ENCODE results near the gene NDUFS7.

Gene NDUFS7

DNA sequence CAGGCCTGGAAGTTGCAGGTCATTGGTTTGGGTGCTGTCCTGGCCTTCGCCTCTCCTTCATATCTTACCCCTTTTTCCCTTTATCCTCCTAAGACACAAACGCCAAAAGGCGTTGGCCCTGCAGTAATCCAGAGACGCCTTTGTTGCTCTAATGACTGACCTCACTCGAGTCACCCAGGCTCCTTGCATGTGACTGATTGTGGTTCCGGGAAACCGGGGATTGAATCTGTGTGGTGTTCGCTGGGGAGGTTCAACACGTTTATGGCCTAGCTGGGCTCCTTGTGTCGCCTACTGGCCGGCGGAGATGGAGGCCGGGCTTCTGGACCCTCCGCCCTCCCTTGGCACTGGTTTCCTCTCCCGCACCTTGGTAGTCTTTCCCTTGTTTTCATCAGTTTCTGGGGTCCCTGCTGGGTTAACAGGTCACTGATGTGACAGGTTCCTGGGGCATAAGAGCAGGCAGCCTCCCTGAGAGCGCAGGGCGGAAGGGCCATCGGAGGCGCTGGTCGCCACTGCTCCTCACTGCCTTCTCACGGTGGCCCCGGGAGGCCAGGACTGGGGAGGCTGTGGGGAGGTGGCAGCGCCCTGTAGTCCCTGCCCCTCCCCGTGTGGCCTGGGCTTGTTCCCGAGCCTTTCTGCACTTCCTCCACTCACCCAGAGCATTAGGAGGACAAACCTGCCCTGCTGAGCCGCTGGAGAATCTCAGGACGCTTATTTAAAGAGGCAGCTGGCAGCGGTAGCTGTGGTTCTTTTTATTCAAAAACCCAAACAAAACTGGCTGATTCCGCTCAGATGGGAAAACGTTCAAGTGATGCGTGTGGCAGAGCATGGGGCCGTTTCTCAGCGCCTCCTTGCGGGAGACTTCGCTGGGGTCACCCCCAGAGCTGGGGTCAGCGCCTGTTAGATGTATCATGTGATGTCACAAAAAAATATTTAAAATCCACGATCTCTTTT, 18.1 kb upstream of the NDUFS7 start:
- DNase-seq (ENCODE audit: low read depth): no peak

DNA sequence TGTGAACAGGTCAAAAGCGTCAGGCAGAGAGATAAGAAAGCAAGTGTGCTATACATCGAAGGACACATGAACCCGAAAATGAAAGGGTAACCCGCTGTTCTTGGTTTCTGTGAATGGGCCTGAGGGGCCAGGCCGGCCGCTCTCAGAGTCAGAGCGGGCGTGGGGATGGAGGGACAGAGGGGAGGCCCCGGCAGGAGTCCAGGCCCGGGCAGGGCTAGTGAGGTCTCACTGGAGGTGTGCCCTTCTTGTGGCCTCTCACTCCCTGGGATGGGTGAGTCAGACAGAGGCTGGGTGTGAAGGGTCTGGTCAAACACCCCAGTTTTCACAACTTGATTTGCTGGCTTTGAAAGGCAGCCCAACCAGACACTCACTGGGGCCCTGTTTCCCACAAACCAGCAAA, 17.4 kb upstream of the NDUFS7 start:
- DNase-seq (ENCODE audit: low read depth): no peak

DNA sequence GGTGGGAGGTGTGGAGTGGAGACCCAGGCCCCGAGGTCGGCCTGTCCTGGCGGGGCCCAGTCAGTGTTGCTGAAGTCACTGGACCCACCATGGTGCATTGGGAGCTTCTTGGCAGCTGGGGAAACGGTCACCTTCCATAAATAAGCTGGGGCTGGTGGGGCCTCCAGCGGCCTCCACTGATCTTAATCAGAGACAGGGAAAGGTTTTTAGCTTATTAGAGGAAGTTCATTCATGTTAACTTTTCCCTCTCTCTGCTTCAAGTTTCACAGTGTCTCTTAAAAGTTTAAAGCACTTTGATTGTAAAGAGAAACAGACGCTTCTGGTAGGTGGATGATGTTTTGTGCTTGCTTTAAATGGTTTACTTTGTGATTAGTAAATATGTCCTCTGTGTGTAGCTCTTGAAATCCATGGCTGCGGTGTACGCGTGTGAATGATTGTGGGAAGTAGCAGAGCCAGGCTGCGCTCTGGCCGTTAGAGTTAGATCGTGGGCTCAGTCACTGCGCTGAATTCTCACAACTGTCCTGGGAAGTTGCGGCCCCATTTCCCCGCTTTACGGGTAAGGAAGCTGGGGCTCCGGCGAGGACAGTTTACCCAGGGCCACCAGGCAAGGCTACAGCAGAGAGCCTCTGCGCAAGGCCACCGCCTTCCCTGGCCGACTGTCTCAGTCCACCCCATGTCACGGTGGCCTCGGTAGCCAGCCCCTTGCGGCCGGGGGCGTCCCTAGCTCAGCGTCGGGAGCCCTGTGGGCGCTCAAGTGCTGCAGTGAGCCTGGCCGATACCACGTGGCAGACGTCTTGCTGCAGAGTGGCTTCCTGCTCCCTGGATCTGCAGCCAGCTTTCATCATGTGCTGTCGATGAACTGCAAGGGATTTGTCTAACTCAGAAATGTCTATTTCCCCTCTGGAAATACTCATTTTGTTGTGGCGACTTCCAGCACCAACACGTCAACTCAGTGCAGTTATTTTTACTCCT, 16.5 kb upstream of the NDUFS7 start:
- no peak for DNase-seq (ENCODE audit: low read depth)

DNA sequence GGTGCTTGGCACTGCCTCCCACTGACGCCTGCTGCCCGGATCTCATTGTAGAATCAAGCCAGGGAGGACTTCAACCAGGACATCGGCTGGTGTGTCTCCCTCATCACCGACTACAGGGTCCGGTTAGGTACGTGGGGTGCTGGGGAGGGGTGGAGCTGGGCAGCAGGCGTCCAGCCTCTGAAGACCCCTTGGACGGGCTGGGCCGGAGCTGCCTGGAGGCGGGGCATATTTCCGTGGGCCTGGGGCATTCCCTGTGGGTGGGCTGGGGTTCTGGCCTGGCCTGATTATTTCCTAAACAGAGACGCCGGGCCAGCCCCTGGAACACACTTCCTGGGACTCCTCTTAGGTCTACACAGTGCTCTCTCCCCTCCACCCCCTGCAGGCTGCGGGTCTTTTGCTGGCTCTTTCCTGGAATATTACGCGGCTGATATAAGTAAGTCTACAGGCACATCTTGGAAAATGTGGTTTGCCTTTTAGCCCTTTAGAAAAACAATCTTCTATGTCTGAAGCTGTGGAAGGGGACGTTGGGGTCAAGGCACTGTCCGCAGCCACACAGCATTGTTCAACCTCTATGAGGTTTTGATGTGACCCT, 14.4 kb upstream of the NDUFS7 start:
- DNase-seq (ENCODE audit: low read depth): no peak

DNA sequence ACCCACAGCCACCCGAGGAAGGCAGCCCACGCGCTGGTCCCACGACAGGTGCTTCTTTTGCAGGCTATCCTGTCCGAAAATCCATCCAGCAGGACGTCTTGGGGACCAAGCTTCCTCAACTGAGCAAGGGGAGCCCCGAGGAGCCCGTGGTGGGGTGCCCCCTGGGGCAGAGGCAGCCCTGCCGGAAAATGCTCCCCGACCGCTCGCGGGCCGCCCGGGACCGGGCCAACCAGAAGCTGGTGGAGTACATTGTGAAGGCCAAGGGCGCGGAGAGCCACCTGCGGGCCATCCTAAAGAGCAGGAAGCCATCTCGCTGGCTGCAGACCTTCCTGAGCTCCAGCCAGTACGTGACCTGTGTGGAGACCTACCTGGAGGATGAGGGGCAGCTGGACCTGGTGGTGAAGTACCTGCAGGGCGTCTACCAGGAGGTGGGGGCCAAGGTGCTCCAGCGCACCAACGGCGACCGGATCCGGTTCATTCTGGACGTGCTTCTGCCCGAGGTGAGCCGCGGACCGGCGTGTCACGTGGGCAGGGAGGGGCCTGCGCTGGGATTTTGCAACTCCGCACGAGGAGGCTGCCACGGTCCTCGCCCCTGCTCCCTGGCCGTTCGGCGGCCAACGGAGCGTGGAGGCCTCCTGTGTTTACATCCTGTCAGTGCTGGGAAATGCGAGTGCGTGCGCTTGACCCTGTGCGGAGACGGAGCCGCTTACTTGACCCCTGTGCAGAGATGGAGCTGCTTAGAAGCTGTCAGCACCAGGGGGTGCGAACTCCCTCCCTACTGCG, 12.9 kb upstream of the NDUFS7 start:
- no peak for DNase-seq (ENCODE audit: low read depth)

DNA sequence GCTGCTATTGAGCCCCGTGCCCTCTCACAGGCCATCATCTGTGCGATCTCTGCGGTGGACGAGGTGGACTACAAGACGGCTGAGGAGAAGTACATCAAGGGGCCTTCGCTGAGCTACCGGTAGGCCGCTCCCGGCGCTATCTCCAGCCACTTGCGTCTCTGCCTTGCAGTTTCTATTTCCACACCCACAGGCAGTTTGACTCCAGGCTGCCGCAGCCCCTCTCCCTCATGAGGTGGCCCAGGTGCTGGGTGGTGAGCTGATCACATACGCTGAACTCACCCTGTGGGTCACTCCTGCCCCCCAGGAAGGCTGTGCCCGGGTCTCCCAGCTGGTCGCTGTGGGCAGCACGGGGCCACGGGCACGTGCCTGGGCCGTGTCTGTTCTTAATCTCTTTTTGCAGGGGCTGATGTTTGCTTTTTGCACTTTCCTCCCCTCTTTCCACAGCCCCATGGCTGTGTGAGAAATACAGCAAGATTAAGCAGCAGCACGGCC, 10.6 kb upstream of the NDUFS7 start:
- DNase-seq (ENCODE audit: low read depth): no peak

DNA sequence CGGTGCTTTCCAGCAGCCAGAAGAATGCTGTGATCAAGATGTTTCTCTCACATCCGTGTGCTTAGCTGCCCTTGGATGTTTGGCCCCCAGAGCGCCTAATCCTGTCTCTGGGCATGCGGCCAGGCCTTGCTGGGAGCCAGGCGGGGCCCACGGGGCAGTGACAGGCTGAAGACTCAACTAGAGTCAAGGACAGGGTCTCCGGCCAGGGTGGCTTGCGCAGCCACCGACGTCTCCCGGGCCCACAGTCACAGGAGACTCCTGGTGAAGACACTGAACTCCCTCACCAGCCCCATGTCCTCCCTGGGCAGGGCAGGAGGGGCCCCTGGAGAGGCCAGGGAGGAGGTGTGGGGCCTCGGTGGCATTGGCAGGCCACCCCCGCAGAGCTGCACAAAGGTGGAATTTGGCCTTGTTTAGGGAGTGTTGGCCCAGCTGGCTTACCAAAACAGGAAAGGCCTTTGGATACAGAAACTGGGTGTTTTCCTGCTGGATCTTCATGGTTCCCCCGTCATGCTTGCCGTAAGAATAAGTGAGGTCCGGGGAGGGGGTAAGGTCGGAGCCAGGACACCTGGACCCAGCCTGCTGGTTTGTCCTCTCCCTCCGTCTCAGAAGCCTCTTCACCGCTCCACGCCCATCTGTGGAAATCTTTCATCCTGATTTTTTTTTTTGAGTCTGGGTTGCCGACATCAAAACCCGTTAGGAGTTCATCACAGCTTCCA, 10.0 kb upstream of the NDUFS7 start:
- no peak for DNase-seq (ENCODE audit: low read depth)

DNA sequence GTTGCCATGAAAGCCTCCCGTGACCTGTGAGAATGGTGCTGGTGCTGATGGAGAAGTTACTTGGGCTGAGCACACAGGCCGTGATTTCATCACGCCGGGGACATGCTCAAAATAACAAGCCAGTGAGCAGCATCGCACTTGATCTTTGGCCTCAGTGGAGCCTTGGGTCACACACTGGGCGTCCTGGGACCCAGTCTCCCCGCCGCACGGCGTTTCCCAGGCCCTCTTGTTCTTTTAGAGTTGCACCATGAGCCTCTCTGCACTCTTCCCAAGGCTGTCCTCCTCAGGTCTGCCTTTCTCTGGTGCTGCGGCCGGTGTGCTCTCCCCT, 9.5 kb upstream of the NDUFS7 start:
- no peak for DNase-seq (ENCODE audit: low read depth)

DNA sequence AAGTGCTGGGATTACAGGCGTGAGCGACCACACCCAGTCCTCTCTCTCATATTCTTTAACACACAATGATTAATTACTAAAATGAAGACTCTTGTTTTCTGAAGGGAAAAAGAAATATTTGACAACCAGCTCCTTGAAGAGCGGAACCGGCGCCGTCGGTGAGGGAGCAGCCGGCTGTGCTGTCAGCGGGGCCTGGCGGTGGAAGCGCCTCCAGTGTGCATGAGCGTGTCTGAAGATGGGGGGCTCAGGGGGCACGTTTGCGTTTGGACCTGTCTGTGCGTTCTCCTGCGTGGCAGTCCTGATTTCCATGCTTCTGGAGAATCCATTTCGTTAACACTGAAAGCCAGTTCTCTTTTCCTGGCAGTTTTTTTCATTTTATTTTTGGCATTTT, 7.3 kb upstream of the NDUFS7 start:
- DNase-seq (ENCODE audit: low read depth): no peak

DNA sequence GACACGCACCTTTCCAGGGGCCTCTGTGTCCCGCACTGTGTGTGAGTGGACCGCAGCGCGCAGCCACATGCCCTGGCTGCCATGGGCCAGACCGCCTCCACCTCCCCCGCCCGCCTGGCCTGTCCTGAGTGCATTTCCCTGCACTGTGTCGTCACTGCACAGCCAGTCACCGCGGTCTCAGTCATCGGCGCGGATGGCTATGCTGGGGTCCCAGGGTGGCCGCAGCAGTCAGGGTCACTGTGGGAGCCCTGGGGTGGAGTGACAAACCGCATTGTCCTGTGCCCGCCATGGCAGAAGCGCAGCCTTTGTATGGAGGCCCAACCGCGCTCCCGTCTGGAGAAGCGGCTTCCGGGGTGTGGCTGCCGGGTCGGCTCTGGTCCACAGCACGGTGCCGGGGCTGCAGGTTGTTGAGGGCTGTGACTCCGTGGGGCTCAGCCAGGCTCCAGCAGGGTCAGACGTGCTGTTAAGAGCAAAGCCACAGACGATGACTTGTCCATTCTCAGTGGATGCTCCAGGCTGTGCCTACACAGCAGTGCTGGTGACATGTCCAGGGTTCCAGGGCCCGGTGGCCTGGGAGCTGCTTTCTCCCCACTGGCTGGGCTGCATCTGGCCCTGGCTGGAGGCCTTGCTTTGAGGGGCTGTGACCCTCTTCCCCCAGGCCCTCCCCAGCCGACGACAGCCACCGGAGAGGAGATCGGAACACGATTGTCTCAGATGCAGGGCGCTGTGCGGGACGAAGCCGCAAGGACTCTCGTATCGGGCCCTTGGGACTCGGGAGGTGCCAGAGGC, 6.3 kb upstream of the NDUFS7 start:
- no peak for DNase-seq (ENCODE audit: low read depth)

DNA sequence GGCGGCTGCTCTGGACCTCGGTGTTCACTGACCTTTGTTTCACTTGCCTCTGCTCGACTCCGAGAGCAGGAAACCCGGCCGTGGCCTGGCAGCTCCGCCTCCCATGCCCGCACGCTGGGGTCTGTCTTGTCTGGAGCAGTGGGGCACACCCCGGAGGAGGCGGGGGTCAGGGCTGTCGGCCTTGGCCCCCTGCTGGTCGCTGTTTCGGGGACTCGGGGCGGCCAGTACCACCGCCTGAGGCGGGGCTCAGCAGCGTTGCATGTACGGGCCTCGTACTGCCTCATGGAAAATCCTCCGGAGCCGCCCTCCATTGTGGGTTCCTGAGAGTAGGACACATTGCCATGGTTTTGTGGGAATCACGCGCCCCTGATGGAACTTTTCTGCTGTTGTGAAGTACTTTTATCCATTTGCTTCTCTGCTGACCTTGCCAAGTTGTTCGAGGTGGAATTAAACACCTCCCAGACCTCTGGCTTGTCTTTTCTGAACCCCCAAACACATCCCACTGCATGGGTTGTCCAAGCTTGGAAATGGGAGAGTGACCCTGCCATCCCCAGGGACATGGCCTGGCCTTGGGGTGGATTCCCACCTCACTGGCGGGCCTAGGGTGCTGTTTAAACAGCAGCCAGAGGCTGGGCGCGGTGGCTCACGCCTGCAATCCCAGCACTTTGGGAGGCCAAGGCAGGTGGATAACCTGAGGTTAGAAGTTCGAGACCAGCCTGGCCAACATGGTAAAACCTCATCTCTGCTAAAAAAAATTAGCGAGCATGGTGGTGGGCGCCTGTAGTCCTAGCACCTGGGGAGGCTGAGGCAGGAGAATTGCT, 5.5 kb upstream of the NDUFS7 start:
- no peak for DNase-seq (ENCODE audit: low read depth)

DNA sequence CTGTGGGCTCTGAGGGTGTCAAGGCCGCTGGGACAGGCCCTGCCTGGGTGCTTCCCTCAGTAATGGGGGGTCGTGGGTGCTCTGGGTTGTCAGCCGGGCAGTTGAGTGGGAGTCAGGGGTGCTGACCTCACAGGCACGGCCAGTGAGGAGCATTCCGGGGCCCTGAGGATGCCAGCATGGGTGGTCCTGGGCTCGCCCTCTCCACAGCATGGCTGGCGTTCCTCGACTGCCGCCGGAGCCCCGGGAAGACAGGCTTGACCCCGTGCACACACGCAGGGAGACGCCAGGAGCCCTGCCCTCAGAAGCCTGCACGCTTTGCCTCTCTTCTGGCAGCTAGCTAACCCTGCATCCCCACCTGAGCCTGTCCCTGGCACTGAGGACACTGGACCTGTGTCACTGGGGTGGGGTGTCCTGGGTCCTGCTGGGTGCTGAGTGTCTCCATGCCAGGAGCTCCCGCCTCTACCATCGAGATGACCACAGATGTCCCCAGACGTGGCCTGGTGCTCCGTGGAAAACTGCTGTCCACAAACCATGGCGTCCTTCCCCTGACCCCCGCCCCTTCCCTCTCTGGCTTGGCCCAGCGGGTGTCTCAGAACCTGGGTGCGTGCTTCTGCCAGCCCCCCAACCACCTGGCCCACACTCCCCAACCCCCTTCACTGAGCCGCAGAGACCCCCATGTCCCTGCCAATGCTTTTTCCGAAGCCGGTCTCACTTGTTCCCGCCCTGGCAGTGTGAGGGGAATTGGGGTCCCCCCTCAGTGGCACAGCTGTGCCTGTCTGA, 4.4 kb upstream of the NDUFS7 start:
- DNase-seq (ENCODE audit: low read depth): no peak

DNA sequence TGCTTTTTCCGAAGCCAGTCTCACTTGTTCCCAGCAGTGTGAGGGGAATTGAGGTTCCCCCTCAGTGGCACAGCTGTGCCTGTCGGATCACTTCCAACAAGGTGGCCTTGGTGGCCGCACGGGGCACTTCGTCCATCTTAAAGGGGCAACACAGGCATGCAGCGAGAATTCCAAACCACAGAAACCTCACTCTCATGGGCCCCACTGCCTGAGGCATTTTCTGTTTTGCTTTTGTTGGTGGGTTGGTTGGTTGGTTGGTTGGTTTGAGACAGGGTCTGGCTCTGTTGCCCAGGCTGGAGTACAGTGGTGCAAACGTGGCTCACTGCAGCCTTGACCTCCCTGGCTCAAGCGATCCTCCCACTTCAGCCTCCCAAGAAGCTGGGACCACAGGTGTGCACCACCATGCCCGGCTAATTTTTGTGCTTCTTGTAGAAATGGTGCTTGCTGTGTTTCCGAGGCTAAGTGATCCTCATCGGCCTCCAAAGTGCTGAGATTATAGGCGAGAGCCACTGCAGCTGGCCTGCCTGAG, 3.7 kb upstream of the NDUFS7 start:
- DNase-seq (ENCODE audit: low read depth): no peak

DNA sequence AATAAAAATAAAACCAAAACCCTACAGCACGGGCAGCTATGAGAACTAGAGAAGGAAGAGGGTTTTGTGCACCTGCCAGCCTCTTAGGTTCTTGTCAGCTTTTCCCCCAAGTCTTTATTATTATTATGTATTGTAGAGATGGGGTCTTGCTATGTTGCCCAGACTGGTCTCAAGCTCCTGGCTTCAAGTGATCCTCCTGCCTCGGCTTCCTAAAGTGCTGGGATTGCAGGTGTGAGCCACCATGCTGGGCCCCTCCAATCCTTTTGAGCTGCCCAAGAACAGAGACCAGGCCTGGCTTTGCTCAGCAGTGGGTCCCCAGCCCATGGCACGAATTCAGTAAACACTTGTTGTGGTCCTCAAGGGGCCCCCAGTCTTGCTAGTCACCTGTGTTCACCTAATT, 1.5 kb upstream of the NDUFS7 start:
- DNase-seq (ENCODE audit: low read depth): no peak

DNA sequence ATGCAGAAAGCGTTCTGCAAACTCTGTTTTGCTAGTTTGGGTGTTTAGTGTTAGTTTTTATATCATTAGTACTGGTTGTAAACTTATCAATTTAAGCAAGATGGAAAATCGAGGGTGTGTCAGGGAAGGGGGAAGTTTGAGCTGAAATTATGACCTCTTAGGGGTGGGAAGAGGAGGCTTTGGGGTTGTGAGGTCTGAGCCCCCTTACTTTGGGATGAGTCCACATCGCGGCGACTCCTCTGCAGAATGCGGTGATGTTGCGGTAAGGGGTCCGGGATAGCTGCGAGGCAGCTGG, 743 bp upstream of the NDUFS7 start:
- DNase-seq (ENCODE audit: low read depth): no peak

DNA sequence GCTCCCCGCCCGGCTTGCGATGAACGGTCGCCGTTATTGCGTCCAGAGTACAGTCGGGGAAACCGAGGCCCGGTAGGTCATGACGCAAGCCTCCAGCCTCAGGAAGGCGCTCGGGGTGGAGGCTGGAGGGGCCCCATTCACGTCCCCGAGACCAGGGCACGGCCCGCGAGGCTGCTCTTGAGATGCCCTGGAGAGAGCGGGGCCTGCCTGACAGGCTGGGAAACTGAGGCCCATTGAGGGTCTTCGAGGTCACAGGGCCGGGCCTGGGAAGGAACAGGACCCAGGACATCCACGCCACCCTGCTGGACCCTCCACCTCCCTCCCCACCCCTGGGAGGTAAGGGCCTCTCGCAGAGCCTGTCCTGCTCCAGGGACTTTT, 367 bp downstream of the NDUFS7 start:
- no peak for DNase-seq (ENCODE audit: low read depth)

DNA sequence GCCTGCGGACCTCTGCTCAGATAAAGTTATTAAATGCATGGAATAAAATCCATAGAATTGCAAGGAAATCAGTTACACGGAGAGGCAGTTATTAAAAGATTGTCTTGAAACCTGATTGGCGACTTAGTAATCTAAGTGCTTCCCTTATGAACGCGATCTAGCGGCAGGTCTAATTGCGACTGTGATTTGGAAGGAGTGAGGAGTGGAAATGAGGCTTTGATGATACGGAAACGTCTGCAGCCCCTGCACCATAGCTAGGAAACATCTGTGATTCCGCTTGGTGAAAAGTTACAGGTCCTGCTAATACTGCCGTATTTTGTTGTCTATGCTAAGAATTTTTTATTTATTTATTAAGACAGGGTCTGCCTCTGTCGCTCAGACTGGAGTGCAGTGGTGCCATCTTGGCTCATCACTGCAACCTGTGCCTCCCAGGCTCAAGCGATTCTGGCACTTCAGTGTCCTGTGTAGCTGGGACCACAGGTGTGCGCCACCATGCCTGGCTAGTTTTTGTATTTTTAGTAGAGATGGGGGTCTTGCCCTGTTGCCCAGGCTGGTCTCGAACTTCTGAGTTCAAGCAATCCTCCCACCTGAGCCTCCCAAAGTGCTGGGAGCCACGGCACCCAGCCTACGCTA, 887 bp downstream of the NDUFS7 start:
- no peak for DNase-seq (ENCODE audit: low read depth)

DNA sequence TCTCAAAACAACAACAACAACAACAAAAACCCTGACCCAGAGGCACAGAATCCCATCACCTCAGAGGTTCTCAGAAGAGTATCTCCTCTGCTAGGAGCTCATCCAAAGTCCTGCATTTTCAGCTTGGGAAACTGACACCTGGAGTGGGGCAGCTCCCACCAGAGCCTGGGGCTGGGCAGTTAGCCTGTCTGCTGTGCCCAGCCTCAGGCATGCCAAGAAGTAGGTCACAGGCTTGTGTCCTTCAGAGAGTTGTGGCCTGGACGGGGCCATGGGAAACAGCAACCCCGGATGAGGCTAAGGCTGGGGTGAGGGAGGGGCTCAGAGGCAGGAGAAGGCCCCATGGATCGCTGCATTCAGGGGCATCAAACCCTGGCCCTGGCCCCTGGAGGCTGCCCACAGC, 2.1 kb downstream of the NDUFS7 start:
- DNase-seq (ENCODE audit: low read depth): no peak

Data from GM04504 (cell line).